ENCODE data around the gene TOR2A. TPM values are rescaled to one million over a fixed set of nuclear protein-coding genes. Genes with fewer than 3 reads are reported as not detected.

The TOR2A gene
- total and polyA plus RNA-seq, 4 donors: 5.1 to 14.6 (median 11.8) TPM

- TF ChIP-seq REST (IDR thresholded peaks at IDR 0.05): no peak
Measured at GRCh38 chr9:127728808-127729207, 6.3 kb downstream of the TOR2A start (continued).

- no peak for TF ChIP-seq EGR1 (IDR thresholded peaks at IDR 0.05; ENCODE audit: low read depth in 2 of 2)
- TF ChIP-seq RXRA (IDR thresholded peaks at IDR 0.05): no peak
- no peak for TF ChIP-seq JUND (IDR thresholded peaks at IDR 0.05)
- TF ChIP-seq NR2F2 (IDR thresholded peaks at IDR 0.05): no peak
- TF ChIP-seq HNF4A (conservative IDR thresholded peaks at IDR 0.05): no peak
- TF ChIP-seq YY1 (IDR thresholded peaks at IDR 0.05): no peak
- no peak for TF ChIP-seq TAF1 (conservative IDR thresholded peaks at IDR 0.05)
- TF ChIP-seq RAD21 (IDR thresholded peaks at IDR 0.05): no peak
- no peak for TF ChIP-seq CTCF (IDR thresholded peaks at IDR 0.05; ENCODE audit: low read depth, low read length, missing input control)
- TF ChIP-seq MAX (IDR thresholded peaks at IDR 0.05): no peak
- no peak for TF ChIP-seq REST (IDR thresholded peaks at IDR 0.05)
- TF ChIP-seq FOXA1 (IDR thresholded peaks at IDR 0.05): no peak
- no peak for TF ChIP-seq HNF4G (IDR thresholded peaks at IDR 0.05)
- TF ChIP-seq SP1 (IDR thresholded peaks at IDR 0.05): no peak
- no peak for TF ChIP-seq FOXA2 (IDR thresholded peaks at IDR 0.05)
- no peaks in the 10 kb centered on the region for H3K27me3 ChIP-seq (ENCODE audit: control insufficient read depth in 4 of 4, insufficient read depth in 4 of 4, low read length in 3 of 4)
- H3K9ac ChIP-seq (ENCODE audit: low read depth in 1 of 2, low read length in 2 of 2): no peak overlapping the region
- no peak for DNase-seq (ENCODE audit: low spot score)
- peaks cover 0 to 5% (median 1%) of the 10 kb centered on the region in 4 donors for H3K4me1 ChIP-seq (ENCODE audit: control insufficient read depth in 4 of 4, insufficient read depth in 4 of 4, low read length in 3 of 4)
- WGBS: 83% methylated on average over 8 of the region's 8 CpGs
- peaks cover 0 to 3% (median 1%) of the 10 kb centered on the region in 4 donors for H3K36me3 ChIP-seq (ENCODE audit: control insufficient read depth in 4 of 4, insufficient read depth in 3 of 4, low read depth in 1 of 4, low read length in 3 of 4)
- H3K9me3 ChIP-seq (ENCODE audit: control insufficient read depth in 4 of 4, low read length in 3 of 4): no peaks in the 10 kb centered on the region
- no peak overlapping the region for H3K27ac ChIP-seq (ENCODE audit: low read depth in 1 of 2, low read length in 2 of 2)
- H3K4me3 ChIP-seq (ENCODE audit: low read depth in 1 of 3, low read length in 3 of 3): no peak overlapping the region
Measured at GRCh38 chr9:127726871-127727270, 8.2 kb downstream of the TOR2A start.

Measured in liver (tissue), 9 donors.